Neural cell (in vitro differentiated cells): ENCODE results near the gene CES4A. TPM values are rescaled to one million over a fixed set of nuclear protein-coding genes. Genes with fewer than 3 reads are reported as not detected.

Source experiments
- H2AFZ ChIP-seq: fragments of 200-600, 300-800 bp; sonication (generic), shearing (Covaris generic); 2 replicates; pipeline ENCODE4 v1.6.0; 2014; ENCODE audit warnings: low read depth, mild to moderate bottlenecking, antibody characterized with exemption, low read length, moderate library complexity
- H3F3A ChIP-seq: fragments of 200-600 bp; shearing (Covaris generic); 2 replicates; pipeline ENCODE4 v1.6.1; 2016; ENCODE audit warnings: mild to moderate bottlenecking, moderate library complexity, mixed read lengths, antibody characterized with exemption, low read length; ENCODE audit not compliant: insufficient read depth, poor library complexity, severe bottlenecking
- H3K27ac ChIP-seq: fragments of 200-600, 300-800 bp; sonication (generic), shearing (Covaris generic); 2 replicates; pipeline ENCODE4 v1.5.1; 2014; ENCODE audit warnings: mild to moderate bottlenecking, low read length, moderate library complexity
- H3K27me3 ChIP-seq: fragments of 300-800, 200-600 bp; sonication (generic), shearing (Covaris generic); 2 replicates; pipeline ENCODE4 v1.6.0; 2014; ENCODE audit warnings: mild to moderate bottlenecking, low read depth, low read length, moderate library complexity; ENCODE audit not compliant: insufficient read depth
- H3K36me3 ChIP-seq: fragments of 300-800, 200-600 bp; sonication (generic), shearing (Covaris generic); 2 replicates; pipeline ENCODE4 v1.5.1; 2014; ENCODE audit warnings: mild to moderate bottlenecking, antibody characterized with exemption, low read length, moderate library complexity; ENCODE audit not compliant: insufficient read depth
- H3K4me2 ChIP-seq: fragments of 300-800, 200-600 bp; sonication (generic), shearing (Covaris generic); 2 replicates; pipeline ENCODE4 v1.6.0; 2014; ENCODE audit warnings: mild to moderate bottlenecking, low read length
- H3K4me3 ChIP-seq: fragments of 300-800, 200-600 bp; sonication (generic), shearing (Covaris generic); 2 replicates; pipeline ENCODE4 v1.5.1; 2014; ENCODE audit warnings: mild to moderate bottlenecking, low read length, moderate library complexity
- H3K79me2 ChIP-seq: fragments of 200-600 bp; shearing (Covaris generic); replicated peaks from 2 replicates; pipeline ENCODE4 v1.6.0; 2014; ENCODE audit warnings: mild to moderate bottlenecking, low read length, moderate library complexity; ENCODE audit not compliant: insufficient read depth
- H3K9ac ChIP-seq: fragments of 300-800, 200-600 bp; sonication (generic), shearing (Covaris generic); 2 replicates; pipeline ENCODE4 v1.6.1; 2016; ENCODE audit warnings: mild to moderate bottlenecking, low read length, mixed read lengths
- H3K9me2 ChIP-seq: fragments of 200-600 bp; shearing (Covaris generic); 2 replicates; pipeline ENCODE4 v1.6.1; 2016; ENCODE audit warnings: mild to moderate bottlenecking, low read length, mixed read lengths; ENCODE audit not compliant: insufficient read depth
- H3K9me3 ChIP-seq: fragments of 200-600, 300-800 bp; sonication (generic), shearing (Covaris generic); 2 replicates; pipeline ENCODE4 v1.6.1; 2016; ENCODE audit warnings: mild to moderate bottlenecking, mixed run types, low read length, moderate library complexity, mixed read lengths
- H4K20me1 ChIP-seq: fragments of 200-600 bp; shearing (Covaris generic); 2 replicates; pipeline ENCODE4 v1.6.1; 2016; ENCODE audit warnings: mild to moderate bottlenecking, mixed run types; ENCODE audit not compliant: insufficient read depth
- EP300 ChIP-seq: fragments of 450-650 bp; conservative IDR thresholded peaks from 2 replicates; pipeline ENCODE4 v1.6.1; 2014; ENCODE audit warnings: antibody characterized with exemption, mild to moderate bottlenecking, moderate library complexity; ENCODE audit not compliant: poor library complexity, severe bottlenecking
- EZH2 ChIP-seq: fragments of 200-600, 300-800 bp; shearing (Covaris generic), sonication (generic); IDR thresholded peaks from 2 replicates; pipeline ENCODE4 v1.6.1; 2014; ENCODE audit warnings: antibody characterized with exemption, low read length, borderline replicate concordance, mild to moderate bottlenecking; ENCODE audit not compliant: insufficient read depth, poor library complexity, severe bottlenecking
- MXI1 ChIP-seq: fragments of 450-650 bp; conservative IDR thresholded peaks from 2 replicates; pipeline ENCODE4 v1.6.1; 2014; ENCODE audit warnings: antibody characterized with exemption, mild to moderate bottlenecking; ENCODE audit not compliant: poor library complexity, severe bottlenecking
- POLR2AphosphoS5 ChIP-seq: IDR thresholded peaks from 2 replicates; pipeline ENCODE4 v1.6.1; 2012
- RAD21 ChIP-seq: fragments of 450-650 bp; conservative IDR thresholded peaks from 2 replicates; pipeline ENCODE4 v1.6.1; 2014; ENCODE audit warnings: antibody characterized with exemption, mild to moderate bottlenecking, moderate library complexity
- SMC3 ChIP-seq: fragments of 450-650 bp; conservative IDR thresholded peaks from 2 replicates; pipeline ENCODE4 v1.6.1; 2014; ENCODE audit warnings: antibody characterized with exemption, mild to moderate bottlenecking, moderate library complexity; ENCODE audit not compliant: poor library complexity
- TAF1 ChIP-seq: IDR thresholded peaks from 2 replicates; pipeline ENCODE4 v1.6.1; 2012; ENCODE audit warnings: low read depth
- polyA plus RNA-seq: library from polyadenylated mRNA; depleted of rRNA; stranded (reverse); fragments of >200 nt; gene quantifications from 2 replicates; pipeline ENCODE4 v1.2.3, GENCODE V29; 2014
- TF ChIP-seq, protein P1 (sequence below): IDR thresholded peaks from 2 replicates; pipeline ENCODE4 v1.6.1; 2012; ENCODE audit warnings: borderline replicate concordance
- TF ChIP-seq, protein P2 (sequence below): fragments of 450-650 bp; IDR thresholded peaks from 2 replicates; pipeline ENCODE4 v1.5.1; 2014; ENCODE audit warnings: antibody characterized with exemption, mild to moderate bottlenecking, moderate library complexity; ENCODE audit not compliant: poor library complexity, severe bottlenecking

CES4A gene
- polyA plus RNA-seq, 1 donor from 2014 or later, result 51.2 TPM

DNA sequence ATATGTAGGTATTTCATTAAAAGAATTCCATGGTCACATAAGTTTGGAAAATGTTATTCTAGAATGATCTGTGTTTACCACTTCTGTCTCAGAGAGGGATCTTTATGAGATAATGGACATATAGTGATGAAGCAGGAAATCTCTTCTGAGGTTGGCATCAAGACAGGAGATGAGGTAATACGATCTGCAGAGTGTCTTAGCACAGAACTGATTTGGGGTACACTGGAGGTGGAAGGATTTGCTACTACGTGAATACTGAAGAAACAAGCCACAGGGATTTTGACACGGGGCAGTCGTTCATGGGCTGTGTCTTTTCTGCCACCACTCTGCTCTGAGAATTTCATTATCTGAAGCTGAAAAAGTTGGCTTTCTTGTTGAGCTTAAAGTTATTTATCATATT is 46.1 kb downstream of the CES4A start:
- H4K20me1 ChIP-seq, result no peaks in the 10 kb centered on the region
- no peaks in the 10 kb centered on the region for H3K9me3 ChIP-seq
- H3K27ac ChIP-seq, result no peak overlapping the region
- H3K9me2 ChIP-seq, result no peaks in the 10 kb centered on the region
- TF ChIP-seq SMC3, result no peak
- no peak for TF ChIP-seq MXI1
- no peak for TF ChIP-seq POLR2AphosphoS5
- no peak for TF ChIP-seq TAF1
- no peak for TF ChIP-seq EP300
- no peak for TF ChIP-seq EZH2
- no peak for TF ChIP-seq RAD21
- TF ChIP-seq, protein P1, sequence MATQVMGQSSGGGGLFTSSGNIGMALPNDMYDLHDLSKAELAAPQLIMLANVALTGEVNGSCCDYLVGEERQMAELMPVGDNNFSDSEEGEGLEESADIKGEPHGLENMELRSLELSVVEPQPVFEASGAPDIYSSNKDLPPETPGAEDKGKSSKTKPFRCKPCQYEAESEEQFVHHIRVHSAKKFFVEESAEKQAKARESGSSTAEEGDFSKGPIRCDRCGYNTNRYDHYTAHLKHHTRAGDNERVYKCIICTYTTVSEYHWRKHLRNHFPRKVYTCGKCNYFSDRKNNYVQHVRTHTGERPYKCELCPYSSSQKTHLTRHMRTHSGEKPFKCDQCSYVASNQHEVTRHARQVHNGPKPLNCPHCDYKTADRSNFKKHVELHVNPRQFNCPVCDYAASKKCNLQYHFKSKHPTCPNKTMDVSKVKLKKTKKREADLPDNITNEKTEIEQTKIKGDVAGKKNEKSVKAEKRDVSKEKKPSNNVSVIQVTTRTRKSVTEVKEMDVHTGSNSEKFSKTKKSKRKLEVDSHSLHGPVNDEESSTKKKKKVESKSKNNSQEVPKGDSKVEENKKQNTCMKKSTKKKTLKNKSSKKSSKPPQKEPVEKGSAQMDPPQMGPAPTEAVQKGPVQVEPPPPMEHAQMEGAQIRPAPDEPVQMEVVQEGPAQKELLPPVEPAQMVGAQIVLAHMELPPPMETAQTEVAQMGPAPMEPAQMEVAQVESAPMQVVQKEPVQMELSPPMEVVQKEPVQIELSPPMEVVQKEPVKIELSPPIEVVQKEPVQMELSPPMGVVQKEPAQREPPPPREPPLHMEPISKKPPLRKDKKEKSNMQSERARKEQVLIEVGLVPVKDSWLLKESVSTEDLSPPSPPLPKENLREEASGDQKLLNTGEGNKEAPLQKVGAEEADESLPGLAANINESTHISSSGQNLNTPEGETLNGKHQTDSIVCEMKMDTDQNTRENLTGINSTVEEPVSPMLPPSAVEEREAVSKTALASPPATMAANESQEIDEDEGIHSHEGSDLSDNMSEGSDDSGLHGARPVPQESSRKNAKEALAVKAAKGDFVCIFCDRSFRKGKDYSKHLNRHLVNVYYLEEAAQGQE, result no peak
- TF ChIP-seq, protein P2, sequence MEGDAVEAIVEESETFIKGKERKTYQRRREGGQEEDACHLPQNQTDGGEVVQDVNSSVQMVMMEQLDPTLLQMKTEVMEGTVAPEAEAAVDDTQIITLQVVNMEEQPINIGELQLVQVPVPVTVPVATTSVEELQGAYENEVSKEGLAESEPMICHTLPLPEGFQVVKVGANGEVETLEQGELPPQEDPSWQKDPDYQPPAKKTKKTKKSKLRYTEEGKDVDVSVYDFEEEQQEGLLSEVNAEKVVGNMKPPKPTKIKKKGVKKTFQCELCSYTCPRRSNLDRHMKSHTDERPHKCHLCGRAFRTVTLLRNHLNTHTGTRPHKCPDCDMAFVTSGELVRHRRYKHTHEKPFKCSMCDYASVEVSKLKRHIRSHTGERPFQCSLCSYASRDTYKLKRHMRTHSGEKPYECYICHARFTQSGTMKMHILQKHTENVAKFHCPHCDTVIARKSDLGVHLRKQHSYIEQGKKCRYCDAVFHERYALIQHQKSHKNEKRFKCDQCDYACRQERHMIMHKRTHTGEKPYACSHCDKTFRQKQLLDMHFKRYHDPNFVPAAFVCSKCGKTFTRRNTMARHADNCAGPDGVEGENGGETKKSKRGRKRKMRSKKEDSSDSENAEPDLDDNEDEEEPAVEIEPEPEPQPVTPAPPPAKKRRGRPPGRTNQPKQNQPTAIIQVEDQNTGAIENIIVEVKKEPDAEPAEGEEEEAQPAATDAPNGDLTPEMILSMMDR, result no peak
- H2AFZ ChIP-seq, result no peak overlapping the region
- H3K4me3 ChIP-seq, result no peak overlapping the region
- no peak overlapping the region for H3K9ac ChIP-seq
- no peaks in the 10 kb centered on the region for H3K36me3 ChIP-seq
- H3K79me2 ChIP-seq, result peaks cover 36% of the 10 kb centered on the region
- H3K4me2 ChIP-seq, result no peak overlapping the region
- no peaks in the 10 kb centered on the region for H3K27me3 ChIP-seq
- H3F3A ChIP-seq, result no peaks in the 10 kb centered on the region

DNA sequence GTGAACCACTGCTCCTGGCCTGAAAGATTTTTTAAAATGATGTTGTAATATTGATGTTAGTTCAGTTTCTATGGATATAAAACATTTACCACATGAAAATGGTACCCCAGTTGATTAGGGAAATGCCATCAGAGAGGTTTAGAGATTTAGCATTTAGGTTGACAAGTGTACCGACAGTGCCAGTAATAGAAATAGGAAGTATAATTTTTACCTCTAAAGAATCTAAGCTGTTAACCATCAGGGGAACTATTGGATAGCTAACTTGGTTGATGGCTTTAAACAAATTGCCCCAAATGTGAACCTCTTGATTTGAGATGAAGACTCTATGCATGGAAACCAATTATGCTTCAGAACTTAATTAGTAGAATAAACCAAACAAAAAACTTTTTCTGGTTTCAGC is 47.0 kb downstream of the CES4A start:
- no peaks in the 10 kb centered on the region for H3K9me2 ChIP-seq
- no peak overlapping the region for H3K9ac ChIP-seq
- no peak overlapping the region for H3K4me2 ChIP-seq
- H3K9me3 ChIP-seq, result no peaks in the 10 kb centered on the region
- no peaks in the 10 kb centered on the region for H4K20me1 ChIP-seq
- no peak overlapping the region for H2AFZ ChIP-seq
- H3K27me3 ChIP-seq, result no peaks in the 10 kb centered on the region
- H3K4me3 ChIP-seq, result no peak overlapping the region
- no peaks in the 10 kb centered on the region for H3F3A ChIP-seq
- H3K27ac ChIP-seq, result no peak overlapping the region
- peaks cover 34% of the 10 kb centered on the region for H3K79me2 ChIP-seq
- no peaks in the 10 kb centered on the region for H3K36me3 ChIP-seq
- TF ChIP-seq POLR2AphosphoS5 (no peak), RAD21 (no peak), MXI1 (no peak), EZH2 (no peak), SMC3 (no peak), TAF1 (no peak), EP300 (no peak)
- TF ChIP-seq, protein P1, result no peak
- TF ChIP-seq, protein P2, result no peak
